Pericardium fibroblast (primary cell): ENCODE measurements around the gene TMEM30B. TPM values are rescaled to one million over a fixed set of nuclear protein-coding genes. Genes with fewer than 3 reads are reported as not detected.

Experiments used
- total RNA-seq: library from RNA; depleted of rRNA; stranded (reverse); fragments of >200 nt; gene quantifications from 2 replicates; pipeline ENCODE4 v1.2.3, GENCODE V29; 2015

Gene TMEM30B
- 0.12 and 0.34 TPM in 2 replicates for total RNA-seq

GRCh38 chr14:61281186-61281947, at the start of gene TMEM30B:
Gene TMEM30B (minus strand): TSS chr14:61281338. CDS start chr14:61281147, 191 bp downstream.

GRCh38 chr14:61321385-61322010, 40.4 kb upstream of the TMEM30B start, which contains the start of gene PRKCH:
Gene PRKCH (plus strand): TSS chr14:61321579. CDS start chr14:61322102, 523 bp downstream.

Other genes with a start within 250 kb of the TMEM30B start
- 8.6 and 37.1 TPM in 2 replicates for gene PRKCH, start 40.2 kb upstream of the TMEM30B start, total RNA-seq